ENCODE results near the gene STYXL1.

GRCh38 chr7:75985009-75985517, 62.7 kb downstream of the STYXL1 start:
- TF ChIP-seq CTCF (IDR thresholded peaks at IDR 0.05) (no peak), POLR2A (IDR thresholded peaks at IDR 0.05) (no peak)
